GM21515 (cell line): ENCODE data around the gene FFAR2.
"Not testable (repeated sequence)": the region's sequence is repeated elsewhere in the genome, so short reads cannot be mapped to it uniquely, and the experiment has no call there.

Experiments
- ATAC-seq: cut with Tn5 transposase; IDR thresholded peaks from one replicate; pipeline ENCODE4 v1.9.1; 2021; ENCODE audit not compliant: unreplicated experiment

Gene FFAR2

DNA sequence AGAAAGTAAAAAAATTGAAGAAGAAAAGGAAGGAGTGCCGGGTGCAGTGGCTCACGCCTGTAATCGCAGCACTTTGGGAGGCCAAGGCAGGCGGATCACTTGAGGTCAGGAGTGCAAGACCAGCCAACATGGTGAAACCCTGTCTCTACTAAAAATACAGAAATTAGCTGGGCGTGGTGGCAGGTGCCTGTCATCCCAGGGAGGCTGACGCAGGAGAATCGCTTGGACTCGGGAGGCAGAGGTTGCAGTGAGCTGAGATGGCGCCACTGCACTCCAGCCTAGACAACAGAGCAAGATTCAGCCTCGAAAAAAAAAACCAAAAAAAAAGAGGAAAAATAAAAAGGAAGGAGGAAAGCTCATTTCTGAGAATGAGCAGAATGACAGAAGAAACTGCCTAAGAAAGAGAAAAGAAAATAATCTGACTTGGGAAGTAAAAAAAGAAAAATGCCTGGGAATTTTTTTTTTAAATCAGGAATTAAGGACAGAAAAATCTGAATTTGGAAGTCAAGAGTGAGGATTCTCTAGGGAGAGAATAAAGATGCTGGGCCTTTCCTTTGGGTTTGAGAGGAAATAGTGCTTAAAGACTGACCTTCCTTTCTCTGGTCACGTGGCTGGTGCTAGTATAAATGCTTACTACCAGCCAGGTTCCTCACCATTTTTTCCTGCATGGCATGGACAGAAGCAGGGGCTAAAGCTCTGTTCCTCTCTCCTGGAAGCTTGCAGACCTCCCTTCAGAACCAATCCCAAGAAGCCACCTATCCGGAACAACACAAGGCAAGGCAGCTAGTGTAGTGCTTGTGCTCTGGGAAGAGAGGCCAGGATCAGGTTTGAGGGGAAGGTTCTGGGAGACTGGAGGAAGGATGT, at the start of gene FFAR2:
Gene FFAR2 (plus strand): TSS at position 652 of the 864 bp plus-strand sequence. CDS start 1,458 bp downstream, outside the sequence.
- no peak for ATAC-seq

DNA sequence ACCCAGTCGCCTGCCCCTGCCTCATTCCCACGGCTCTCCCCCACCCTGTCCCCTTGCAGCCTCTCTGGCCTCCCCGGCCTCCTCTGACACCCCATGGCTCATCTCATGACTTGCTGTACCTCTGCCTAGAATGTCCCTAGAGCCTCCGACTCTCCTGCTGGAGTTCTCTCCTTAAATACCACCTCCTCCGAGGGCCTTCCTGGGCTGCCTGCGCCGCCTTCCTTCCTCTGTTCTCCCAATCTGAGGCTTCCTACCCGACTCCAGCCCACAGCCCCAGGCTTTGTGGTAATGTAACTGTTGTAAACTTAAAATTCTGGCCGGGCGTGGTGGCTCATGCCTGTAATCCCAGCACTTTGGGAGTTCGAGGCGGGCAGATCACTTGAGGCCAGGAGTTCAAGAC, 49.5 kb upstream of the FFAR2 start:
- ATAC-seq: no peak

DNA sequence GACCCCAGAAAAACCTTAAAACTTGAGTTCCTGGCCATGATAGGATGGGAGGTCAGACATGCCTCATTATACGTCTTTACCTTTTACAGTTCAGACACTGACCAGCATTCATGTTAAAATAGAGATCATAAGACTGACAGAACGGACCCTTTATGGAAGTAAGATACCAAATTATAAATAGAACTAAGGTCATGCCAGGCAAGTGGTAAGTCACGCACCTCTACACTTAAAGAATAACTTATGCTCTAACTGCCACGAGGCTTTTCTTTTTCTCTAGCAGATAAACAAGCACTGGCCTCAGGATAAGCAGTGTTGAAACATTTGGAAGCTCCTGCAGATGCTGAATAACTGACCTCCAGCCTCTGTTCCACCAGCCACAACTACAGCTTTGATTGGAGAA, 48.8 kb upstream of the FFAR2 start:
- ATAC-seq: no peak

DNA sequence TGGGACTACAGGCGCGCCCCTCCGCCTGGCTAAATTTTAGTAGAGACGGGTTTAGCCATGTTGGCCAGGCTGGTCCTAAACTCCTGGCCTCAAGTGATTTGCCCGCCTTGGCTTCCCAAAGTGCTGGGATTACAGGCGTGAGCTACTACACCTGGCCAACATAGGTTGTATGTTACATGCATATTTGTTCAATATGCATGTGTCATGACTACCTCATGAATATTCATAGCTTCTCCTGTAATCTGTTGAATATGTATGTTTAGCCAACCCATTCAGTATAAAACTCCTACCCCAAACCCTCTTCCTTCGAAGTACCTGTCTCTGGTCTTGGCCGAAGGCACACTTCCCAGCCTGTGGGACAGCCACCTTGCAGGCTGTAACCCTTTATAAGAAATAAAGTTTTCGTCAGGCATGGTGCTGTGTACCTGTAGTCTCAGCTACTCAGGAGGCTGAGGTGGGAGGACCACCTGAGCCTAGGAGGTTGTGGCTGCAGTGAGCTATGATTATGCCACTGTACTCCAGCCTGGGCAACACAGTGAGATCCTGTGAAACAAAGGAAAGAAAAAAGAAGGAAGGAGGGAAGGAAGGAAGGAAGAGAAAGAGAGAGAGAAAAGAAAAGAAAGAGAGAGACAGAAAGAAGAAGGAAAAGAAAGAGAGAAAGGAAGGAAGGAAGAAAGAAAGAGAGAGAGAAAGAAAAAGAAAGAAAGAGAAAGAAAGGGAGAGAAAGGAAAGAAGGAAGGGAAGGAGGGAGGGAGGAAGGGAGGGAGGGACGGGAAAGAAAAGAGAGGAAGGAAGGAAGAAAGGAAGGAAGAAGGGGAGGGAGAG, 47.9 kb upstream of the FFAR2 start:
- ATAC-seq: no peak

DNA sequence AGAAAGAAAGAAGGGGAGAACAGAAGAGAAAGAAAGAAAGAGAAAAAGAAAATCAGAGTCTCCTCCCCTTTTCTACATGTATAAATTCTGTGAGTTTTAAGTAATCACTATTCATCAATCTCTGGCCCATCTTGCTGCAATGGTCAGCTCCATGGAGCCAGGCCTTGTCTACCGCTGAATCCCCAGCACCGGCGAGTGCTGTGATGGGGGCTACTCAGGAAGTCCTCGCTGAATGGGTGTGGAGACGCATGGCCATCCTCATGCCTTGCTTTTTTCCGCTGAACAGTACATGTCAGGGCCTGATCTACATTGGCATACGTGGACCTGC, 47.3 kb upstream of the FFAR2 start:
- no peak for ATAC-seq

DNA sequence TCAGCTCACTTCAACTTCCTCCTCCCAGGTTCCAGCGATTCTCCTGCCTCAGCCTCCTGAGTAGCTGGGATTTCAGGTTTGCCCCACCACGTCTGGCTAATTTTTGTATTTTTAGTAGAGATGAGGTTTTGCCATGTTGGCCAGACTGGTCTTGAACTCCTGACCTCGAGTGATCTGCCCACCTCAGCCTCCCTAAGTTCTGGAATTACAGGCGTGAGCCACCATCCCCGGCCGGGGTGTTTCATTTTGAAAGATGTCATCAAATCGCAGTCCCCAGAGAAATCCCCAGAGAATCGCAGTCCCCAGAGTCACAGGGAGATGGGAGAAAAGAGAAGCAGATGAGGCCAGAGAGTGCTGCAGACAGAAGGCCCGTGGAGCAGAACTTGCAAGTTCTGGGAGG, 46.6 kb upstream of the FFAR2 start:
- ATAC-seq: not testable (repeated sequence)

DNA sequence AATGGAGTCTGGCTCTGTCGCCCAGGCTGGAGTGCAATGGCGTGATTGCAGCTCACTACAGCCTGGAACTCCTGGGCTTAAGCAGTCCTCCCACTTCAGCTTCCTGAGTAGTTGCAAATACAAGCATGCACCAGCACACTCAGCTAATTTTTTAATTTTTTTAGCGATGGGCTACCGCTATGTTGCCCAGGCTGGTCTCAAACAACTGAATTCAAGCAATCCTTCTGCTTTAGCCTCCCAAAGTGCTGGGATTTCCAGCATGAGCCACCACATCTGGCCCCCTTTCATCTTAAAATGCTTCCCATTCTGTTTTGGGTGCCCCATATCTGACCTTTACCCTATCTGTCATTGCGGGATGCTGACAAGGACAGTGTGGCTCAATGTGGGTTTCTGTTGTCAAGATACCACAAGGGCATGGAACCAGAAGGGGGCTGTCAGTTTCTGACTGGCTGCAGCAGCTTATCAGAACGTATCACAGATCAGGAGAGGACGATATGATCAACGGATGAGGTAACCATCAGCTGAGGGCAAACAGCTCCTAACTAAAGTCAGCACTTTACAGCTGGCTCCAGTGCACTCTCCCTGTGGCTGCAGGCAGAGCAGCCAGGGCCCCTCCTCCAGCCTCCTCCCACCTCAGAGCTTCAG, 44.8 kb upstream of the FFAR2 start:
- no peak for ATAC-seq

DNA sequence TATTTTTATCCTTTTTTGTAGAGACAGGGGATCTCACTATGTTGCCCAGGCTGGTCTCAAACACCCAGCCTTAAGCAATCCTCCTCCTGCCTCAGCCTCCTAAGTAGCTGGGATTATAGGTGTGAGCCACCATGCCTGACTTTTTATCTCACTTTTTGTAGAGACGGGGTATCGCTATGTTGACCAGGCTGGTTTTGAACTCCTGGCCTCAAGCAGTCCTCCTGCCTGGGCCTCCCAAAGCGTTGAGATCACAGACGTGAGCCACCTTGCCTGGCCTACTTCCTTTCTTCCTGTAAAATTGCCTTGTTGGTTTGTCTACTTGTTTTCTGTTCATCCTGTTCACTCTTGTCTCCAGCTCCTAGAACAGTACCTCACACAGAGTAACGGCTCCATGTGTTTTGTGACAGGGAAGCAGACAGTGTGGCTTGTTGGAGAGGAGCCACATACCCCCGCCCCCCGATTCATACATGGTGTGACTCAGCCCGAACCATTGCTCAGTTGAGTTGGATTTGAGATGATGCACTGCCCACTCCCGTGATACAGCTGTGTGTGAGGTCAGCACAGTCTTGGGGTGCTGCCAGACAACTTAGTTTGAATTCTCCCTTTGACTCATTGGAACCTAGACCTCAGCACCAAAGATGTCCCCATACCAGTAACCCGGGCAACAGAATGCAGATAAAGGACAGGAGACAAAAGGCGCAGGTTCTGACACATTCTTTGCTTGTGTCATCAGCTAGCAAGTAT, 43.0 kb upstream of the FFAR2 start:
- ATAC-seq: peak; percentile 62

DNA sequence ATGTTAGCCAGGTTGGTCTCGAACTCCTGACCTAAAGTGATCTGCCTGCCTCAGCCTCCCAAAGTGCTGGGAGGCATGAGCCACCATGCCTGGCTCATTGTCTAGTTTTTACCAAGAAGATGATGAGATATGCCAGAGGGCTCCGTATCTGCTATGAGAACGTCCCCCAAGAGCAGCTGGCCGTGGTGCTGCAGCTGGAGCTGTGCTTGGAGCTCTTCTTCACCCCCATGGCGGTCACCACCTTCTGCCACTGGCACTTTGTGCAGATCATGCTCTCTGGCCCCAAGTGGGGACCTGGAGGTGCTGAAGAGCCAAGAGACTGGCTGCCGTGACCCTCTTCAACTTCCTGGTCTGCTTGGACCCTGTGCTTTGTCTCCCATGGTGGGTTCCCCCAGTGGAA, 40.4 kb upstream of the FFAR2 start:
- ATAC-seq: no peak

DNA sequence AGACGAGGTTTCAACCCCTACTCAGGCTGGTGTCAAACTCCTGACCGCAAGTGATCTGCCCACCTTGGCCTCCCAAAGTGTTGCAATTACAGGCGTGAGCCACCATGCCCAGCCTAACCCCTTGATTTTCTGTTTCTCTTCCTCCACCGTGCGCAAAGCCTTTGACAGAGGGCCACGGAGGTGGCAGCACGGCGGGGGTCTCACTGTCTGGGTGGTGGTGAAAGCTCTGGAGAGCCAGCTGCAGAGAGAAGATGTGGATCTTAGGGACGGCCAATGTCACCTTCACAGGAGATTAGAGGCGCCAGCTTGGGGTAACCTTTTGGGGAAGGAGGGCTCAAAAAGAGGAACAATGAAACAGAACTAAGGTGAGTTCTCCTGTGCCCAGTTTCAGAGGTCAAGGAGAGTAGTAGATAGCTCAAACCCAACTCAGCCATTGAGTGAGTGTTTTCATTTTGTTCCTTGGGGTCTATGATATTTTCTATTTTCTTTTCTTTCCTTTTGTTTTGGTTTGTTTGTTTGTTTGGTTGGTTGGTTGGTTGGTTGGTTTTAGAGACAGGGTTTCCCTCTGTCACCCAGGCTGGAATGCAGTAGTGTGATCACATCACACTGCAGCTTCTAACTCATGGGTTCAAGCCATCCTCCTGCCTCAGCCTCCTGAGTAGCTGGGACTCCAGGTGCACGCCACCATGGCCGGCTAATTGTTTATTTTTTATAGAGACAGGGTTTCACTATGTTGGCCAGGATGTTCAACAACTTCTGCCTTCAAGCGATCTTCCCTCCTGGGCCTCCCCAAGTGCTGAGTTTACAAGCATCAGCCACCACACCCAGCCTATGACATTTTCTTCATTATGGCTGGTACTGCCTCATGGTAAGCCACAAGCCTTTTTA, 39.5 kb upstream of the FFAR2 start:
- no peak for ATAC-seq

DNA sequence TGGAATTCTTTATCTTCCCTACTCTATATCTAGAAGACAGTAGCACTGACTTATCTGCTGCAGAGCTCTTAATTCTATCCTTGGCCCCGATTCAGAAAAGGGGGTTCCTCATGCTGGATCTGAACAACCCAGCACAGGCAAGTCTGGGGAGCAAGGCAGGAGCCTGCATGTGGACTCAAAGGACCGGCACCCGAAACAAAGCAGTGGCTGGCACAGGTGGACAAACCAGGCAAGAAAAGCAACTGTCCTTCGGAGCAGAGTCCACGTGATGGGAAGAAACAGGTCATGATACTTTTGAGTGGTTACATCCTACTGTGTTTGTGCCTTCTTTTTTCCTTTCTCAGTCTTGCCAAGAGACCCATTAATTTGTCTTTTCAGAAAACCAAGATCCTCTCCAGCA, 38.9 kb upstream of the FFAR2 start:
- ATAC-seq: no peak

DNA sequence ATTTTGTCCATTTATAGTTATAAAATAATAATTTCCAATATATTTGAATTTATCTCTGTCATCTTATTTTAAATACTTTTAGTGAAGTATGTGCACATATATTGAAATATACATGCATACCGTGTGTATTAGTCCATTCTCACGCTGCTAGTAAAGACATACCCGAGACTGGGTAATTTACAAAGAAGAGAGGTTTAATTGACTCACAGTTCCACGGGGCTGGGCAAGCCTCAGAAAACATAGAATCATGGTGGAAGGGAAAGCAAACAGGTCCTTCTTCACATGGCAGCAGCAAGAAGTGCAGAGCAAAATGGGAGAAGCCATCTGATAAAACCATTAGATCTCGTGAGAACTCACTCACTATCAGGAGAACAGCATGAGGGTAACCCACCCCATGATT, 37.6 kb upstream of the FFAR2 start:
- no peak for ATAC-seq

DNA sequence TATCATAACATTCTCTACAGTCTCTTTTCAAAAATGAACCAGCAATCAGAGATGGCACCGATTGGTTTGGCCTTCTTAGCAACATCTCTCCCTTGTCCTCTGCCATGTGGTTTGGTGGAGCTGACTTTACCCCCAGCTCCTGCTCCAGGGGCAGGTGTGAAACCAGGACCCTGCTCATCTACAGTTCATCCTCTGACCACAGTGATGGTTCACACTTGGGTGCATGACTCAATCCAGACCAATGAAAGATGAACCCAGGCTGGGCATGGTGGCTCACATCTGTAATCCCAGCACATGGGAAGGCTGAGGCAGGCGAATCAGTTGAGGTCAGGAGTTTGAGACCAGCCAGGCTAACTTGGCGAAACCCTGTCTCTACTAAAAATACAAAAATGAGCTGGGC, 33.6 kb upstream of the FFAR2 start:
- ATAC-seq: no peak

DNA sequence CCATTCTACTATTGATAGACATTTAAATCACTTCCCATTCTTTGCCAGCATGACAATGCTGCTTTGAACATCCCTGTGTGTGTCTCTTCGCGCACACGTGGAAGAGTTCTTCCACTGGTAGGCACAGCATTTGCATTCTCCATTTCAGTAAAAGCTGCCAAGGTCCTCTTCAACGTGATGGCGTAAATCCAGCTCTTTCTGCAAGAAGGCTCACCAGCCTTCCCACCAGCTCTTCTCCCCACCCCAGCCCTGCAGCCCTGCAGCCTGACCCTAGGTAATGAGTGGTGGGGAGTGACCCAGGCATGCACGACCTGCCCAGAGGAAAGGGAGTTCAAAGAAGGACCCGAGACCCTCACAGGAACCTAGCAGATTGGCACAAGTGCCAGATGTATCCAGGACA, 31.7 kb upstream of the FFAR2 start:
- ATAC-seq: no peak

DNA sequence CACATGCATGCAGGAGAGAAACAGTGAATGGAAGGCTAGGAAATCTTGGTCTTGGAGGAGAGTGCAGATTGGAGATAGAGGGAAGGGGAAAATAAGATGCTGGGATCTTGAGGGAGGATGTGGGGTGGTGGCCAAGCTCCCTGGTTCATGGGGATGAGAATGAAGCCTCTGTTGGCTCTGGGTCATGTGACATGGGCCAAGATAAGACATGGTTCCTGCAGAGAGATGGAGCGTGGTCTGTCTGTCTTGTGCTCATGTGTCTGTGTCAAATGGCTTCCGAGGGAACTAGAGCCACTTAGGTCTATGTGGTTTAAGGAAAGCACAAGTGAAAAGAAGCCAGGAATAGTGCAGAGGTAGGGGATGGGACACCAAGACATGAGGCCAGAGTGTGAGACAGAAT, 30.8 kb upstream of the FFAR2 start:
- no peak for ATAC-seq

DNA sequence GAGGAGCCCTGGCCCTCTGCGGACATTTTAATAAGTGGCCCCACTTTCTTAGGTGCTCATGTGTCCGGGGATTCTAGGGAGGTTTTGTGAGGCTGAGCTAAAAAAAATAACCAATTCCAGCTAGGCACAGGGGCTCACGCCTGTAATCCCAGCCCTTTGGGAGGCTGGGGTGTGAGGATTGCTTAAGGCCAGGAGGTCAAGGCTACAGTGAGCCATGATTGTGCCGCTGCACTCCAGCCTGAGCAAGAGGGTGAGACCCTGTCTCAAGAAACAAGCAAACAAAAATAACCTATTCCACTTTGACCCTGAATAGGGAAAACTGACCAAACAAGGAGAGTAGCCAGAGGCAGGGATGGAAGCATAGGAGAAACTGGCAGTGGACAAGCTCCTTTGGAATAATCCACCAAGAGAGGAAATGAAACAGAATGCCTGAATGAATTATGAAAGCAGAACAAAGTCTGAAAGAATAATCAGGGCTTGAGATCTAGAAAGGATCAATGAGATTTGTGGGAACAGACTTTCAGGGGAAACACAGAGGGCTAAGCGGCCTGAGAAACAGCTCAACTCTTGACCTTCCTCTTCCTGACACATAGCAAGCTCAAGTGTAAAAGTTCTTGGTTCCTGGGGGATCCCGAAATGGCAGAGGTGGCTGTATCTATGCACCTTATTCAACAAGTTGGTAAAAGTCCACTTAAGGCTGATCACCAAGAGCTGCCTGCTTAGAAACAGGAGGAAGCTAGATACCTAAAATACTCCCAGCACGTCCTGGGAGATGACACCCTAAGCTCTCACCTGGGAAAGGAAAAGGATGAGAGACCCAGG, 30.1 kb upstream of the FFAR2 start:
- no peak for ATAC-seq

DNA sequence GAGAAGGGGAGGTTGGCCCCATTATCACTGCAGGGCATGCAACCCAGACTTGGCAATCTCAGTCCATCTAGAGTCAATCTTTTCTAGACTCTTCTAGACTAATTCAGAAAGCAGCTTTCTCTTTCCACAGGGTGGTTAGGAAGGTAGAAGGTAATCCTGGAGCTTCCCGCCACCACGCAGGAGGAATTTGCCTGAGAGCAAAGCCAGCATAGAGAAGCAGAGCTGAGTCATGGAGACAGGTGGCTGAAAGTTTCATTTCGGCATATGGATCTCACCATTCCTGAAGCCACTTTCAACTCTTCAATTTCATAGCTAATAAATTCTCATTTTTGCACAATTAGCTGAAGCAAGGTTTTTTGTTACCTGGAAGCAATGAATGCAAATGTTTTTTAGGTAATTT, 29.0 kb upstream of the FFAR2 start:
- no peak for ATAC-seq

DNA sequence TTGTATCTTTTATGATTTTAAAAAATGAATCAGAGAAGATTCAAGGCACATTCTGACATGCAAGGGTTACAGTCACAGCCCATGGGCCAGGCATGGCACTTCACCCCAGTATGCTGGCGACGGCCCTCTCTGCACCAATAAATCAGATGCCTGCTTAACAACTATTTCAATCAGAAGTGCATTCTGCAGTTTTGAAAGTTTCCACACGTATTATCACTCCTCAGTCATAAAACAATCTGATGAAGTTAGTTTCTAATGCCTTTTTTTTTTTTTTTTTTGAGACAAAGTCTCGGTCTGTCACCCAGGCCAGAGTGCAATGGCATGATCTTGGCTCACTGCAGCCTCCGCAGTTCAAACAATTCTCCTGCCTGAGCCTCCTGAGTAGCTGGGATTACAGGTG, 28.3 kb upstream of the FFAR2 start:
- ATAC-seq: no peak

DNA sequence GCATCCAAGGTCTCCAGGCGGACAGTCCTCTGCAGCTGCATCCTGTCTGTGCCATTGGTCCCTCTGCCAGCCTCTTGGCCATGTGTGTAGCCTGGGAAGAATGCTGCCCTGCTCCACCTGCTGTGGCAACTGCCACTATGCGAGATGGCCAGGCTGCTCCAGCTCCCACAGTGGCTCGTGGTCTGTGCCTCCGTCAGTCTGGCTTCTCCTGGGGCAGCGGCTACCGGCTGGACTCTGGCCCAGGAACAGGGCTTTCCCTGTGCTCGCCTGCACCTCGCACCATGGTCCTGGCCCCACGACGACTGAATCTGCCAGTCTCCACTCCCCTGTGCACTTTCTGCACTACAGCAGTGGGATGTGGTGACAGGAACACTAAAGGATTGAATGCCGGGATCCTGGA, 26.7 kb upstream of the FFAR2 start:
- no peak for ATAC-seq
